Right kidney (tissue), 9 donors: Measurements from ENCODE around the gene FCGR2B.
A peak's percentile ranks its signal among the peaks of the same experiment; 100 is the strongest.
"Not testable (repeated sequence)": the region's sequence is repeated elsewhere in the genome, so short reads cannot be mapped to it uniquely, and the experiment has no call there.

Source experiments
- DNase-seq: peaks from one replicate; pipeline ENCODE4 v3.0.0-alpha.2; 2016
- long read RNA-seq, 8 donors: transcript quantifications; one replicate each; lab custom pipeline, GENCODE V29; 2026

Gene FCGR2B
- long read RNA-seq, donor 1, result 0 reads
- long read RNA-seq, donor 2, result 0 reads
- long read RNA-seq, donor 3, result 0 reads
- long read RNA-seq, donor 4, result 0 reads
- long read RNA-seq, donor 5, result 0 reads
- long read RNA-seq, donor 6, result 0 reads
- long read RNA-seq, donor 7, result 0 reads
- long read RNA-seq, donor 8, result 0 reads

DNA sequence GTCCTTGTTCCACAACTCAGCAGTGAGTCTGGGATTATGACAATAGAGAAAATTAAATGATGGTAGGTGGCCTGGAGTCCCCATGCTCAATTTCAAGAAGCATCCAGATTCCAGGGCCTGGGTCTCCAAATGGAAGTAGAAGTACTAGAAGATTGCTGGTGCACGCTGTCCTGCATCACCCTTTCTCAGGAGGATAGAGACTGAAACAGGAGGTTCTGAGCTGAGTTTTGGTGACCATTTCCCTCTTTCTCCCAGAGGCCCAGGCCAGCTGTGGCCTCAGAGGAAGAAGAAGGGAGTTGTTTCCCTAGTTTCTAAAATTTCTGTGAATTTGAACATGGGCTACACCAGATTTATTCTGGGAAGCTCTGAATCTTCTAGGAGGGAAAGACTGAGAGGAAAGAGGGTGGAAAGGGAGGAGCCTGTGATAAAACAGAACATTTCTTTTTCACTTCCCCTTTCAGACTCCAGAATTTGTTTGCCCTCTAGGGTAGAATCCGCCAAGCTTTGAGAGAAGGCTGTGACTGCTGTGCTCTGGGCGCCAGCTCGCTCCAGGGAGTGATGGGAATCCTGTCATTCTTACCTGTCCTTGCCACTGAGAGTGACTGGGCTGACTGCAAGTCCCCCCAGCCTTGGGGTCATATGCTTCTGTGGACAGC lies at the start of gene FCGR2B:
FCGR2B (plus strand) TSS at position 460 of the 656 bp plus-strand sequence; CDS start at position 559, 99 bp downstream.
- not testable (repeated sequence) for DNase-seq

- DNase-seq, result not testable (repeated sequence)
These were observed 46.5 kb upstream of the FCGR2B start for GRCh38 chr1:161616417-161616816.

- DNase-seq, result not testable (repeated sequence)
These were observed 44.4 kb upstream of the FCGR2B start for GRCh38 chr1:161618517-161618916.

DNA sequence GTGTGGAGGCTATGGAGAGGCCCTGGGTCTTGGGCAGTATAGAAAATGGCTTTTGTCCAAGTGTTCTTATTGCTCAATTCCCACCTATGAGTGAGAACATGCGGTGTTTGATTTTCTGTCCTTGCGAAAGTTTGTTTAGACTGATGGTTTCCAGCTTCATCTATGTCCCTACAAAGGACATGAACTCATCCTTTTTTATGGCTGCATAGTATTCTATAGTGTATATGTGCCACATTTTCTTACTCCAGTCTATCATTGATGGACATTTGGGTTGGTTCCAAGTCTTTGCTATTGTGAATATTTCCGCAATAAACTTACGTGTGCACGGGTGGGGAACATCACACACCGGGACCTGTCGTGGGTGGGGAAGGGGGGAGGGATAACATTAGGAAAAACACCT lies 42.5 kb upstream of the FCGR2B start:
- not testable (repeated sequence) for DNase-seq

DNA sequence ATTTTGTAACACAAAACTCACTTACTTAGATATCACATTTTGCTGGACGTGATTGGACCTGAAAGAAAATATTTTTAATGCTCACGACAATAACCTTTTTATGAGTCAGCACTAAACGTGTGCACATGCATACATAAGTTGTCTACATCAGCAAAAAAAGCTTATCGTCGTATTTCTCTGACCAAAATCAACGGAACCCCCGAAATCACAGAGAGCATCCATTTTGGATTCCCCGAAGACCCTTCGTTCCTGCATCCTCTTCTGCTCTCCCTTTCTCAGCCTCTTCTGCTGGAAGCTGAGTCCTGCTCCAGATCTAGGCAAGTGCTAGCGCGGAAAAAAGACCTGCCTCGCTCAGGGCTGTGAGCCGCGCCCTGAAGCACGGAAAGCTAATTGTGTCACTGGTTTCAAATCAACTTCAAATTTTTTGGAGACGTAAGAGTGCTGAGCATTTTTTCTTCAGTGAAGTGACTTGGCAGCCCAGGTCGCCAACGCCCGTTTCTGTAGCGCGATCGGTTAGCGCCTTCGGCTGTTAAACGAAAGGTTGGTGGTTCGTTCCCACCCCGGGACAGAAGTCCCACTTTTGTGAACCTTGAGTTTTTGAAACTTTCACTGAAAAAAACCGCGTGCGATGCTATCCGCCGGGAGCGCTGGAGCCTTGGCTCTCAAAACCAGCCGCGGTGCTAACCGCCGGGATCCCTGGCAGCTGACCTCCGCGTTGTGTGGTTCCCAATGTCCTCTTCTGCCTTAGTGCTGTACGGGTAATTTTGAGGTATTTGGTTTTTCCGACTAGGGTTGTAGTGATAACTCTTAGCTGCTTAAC lies 41.6 kb upstream of the FCGR2B start:
- DNase-seq, result peak; percentile 57

DNA sequence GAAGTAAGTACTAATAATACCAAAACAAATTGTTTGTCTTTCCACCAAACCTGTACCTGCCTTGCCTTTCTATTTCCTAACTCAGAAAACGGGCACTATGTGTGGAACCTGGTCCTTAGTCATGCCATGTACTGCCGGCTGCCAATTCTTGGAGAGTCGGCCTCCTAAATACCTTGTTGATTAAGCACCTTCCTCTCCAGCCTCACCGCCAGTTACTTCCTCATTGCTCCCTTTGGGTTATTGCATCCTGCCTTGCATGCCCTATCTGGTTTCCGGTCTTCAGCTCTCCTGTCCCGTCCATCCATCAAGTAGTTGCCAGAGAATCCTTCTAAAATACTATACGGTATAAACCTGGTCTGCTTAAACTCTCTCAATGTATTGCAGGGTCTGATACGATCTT lies 40.9 kb upstream of the FCGR2B start:
- not testable (repeated sequence) for DNase-seq

- not testable (repeated sequence) for DNase-seq
These were observed 39.4 kb upstream of the FCGR2B start for GRCh38 chr1:161623401-161624051.

GRCh38 chr1:161624605-161625004 lies 38.3 kb upstream of the FCGR2B start:
- DNase-seq, result not testable (repeated sequence)

DNA sequence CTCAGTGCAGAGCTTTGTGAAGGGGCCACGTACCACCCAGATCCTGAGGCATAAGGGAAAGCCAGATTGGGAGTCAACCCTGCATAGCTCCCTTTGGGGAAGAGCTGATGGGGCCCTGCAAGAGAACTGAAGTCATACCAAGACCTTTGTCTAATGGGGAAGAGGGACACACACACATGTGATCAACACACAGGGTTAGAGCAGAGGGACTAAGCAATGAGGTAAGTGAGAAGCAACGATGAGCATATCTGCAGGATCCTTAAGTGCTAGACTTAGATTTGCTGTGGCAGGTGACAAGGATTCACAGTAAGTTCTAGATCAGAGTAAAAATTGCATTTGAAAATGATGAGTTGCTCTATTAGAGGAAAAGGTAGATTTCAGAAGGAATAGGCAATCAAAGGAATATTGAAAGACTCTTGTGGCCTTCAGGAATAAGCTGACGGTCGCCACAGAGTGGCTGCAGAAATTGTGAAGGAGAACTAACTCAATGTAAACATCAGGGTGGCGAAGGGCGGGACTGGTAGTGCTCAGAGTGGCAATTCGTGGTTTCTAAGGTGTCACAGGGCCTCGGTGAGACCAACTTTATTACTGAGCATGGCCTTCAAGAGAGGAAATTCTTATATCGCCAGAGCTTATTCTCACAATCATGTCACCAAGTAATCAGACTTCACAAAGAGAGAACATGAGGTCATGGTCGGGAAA lies 36.3 kb upstream of the FCGR2B start:
- DNase-seq, result not testable (repeated sequence)

DNA sequence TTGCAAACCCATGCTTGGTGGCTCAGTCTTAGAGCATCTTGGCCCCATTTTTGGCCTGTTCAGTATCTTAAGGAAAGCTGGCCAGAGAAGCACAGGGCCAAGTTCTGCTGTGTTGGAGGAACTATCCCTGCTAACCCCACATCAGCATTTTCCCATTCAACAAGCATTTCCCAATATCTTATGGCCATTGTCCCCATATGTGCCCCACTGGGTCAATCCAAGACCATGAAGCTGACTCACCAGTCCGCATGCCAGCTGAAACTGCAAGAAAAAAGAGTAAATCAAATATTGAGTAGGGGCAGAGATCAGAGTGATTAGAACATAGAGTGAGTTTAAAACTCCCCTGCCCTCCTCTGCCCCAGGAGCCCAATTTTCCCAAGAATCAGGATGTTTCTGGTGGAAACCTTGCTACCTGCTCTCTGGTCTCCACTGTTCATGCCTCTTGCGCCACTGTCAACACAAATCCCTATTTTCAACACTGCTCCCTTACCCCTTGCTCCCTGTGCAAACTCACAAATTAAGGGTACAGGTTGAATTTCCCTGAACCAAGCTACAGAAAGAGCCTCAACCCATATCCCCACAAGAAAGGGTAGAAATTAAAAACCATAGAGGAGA lies 32.7 kb upstream of the FCGR2B start:
- DNase-seq, result not testable (repeated sequence)

DNA sequence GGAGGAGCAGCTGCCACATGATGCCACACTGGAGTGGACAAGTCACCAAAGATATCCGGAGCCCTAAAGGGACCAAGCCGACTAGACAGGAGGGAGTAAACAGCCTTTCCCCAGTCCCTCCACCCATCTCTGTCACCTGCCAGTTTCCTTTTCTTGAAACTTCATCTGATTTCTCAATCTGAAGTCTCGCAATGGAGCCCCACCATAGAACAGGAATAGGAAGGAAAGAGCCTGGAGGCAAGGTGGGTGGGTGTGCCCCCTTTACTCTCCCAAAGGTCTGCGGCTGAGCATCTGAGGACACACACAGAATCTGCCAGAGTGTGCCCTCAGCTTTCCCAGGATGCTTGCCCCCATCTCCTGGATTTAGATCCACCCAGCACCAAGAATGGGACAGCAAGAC lies 31.9 kb upstream of the FCGR2B start, which contains the start of gene FCGR3B:
FCGR3B (minus strand) TSS at position 101 of the 400 bp plus-strand sequence; CDS start at position 19, 82 bp downstream.
- DNase-seq, result no peak

GRCh38 chr1:161634993-161635392 lies 27.9 kb upstream of the FCGR2B start:
- DNase-seq, result not testable (repeated sequence)

GRCh38 chr1:161636189-161636782 lies 26.7 kb upstream of the FCGR2B start:
- not testable (repeated sequence) for DNase-seq

DNA sequence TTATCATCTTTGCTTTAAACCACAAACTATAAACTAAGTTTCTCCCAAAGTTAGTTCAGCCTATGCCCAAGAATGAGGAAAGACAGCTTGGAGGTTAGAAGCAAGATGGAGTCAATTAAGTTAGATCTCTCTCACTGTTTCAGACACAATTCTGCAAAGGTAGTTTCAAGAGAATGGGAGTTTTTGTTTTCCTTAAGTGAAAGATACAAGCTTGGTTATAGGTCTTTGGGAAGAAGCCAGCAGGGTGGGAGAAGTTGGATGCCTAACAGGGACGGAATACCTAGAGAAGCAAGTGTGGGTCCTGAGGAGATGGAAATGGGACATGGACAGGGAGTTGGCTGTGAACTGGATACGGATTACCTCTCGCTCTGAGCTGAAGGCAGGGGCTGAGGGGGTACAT lies 26.0 kb upstream of the FCGR2B start:
- DNase-seq, result not testable (repeated sequence)

DNA sequence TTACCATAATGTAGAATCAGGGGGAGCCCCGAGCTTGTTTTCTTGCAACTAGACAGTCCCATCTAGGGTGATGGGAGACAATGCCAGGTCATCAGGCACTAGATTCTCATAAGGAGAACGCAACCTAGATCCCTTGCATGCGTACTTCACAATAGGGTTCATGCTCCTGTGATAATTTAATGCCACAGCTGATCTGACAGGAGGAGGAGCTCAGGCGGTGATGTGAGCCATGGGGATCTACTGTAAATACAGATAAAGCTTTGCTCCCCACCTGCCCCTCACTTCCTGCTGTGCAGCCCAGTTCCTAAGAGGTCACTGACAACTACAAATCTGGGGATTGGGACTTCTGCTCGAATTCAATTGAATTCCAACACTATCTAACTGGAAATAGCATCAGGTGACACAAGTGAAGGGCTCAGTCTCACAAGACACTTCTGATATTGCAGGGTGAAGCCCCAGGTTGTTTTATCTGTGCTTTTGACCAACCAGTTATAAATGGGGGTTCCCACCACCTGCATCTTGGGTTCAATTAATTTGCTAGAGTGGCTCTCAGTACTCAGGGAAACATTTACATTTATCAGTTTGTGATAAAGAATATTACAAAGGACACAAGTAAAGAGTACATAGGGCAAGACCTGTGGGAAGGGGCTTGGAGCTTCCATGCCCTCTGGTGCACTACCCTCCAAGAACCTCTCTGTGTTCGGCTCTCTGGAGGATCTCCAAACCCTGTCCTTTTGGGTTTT lies 24.5 kb upstream of the FCGR2B start:
- DNase-seq, result not testable (repeated sequence)

GRCh38 chr1:161639203-161639602 lies 23.7 kb upstream of the FCGR2B start:
- not testable (repeated sequence) for DNase-seq

DNA sequence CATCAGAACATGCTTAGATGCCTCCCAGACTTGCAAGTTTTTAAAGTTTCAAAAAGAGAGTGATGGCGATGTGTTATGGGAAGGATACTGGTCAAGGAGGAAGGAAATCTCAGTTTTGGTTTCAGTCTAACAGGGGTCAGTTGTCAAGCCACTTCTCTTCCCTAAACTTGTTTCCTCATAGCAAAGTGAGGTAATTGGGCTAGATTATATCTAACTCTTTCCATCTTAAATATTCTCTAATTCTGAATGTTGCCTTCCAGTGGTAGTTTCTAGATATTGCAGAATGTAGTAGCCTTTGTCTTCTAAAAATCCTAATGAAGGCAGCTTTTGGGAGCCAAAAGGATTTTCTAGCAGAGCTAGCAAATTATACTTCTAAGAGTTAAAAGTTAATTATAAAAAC lies 20.2 kb upstream of the FCGR2B start:
- not testable (repeated sequence) for DNase-seq

DNA sequence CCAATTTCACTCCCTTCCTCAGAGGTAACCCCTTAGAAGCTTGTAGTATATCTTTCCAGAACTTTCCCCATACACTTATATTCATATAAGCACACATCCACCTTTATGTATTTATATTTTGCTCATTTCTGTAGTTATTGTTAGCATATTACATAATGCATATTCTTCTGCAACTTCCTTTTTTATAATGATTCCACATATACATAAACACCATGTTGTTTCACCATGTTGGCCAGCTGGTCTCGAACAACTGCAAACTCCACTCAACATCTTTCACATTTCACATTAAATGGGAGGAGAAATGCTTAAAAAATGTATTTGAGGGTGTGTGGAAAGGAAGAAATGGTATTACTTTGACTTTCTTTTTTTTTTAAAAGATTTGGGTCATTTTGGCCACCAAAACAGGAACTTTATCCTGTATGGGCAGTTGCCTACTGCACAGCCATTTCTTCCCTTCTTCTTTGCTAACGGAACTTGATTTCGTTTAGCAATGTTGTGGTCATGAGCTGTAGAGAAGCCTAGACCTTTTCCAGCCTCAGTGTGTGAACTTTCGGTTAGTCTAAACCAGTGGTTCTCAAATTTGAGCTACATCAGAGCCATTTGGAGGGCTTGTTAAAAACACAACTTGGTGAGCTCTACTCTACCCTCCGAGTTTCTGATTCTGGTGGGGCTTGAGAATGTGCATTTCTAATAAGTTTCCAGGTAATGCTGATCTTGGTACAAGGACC lies 19.3 kb upstream of the FCGR2B start:
- not testable (repeated sequence) for DNase-seq

GRCh38 chr1:161644855-161645254 lies 18.1 kb upstream of the FCGR2B start:
- DNase-seq, result not testable (repeated sequence)
